ENCODE data around the gene TRAPPC3.

Gene TRAPPC3

GRCh38 chr1:36125129-36125991, 23.9 kb downstream of the TRAPPC3 start, which contains the start of gene COL8A2:
TSS of gene COL8A2 (minus strand) at chr1:36125222. CDS start at chr1:36100242, 24,980 bp downstream.
- no peak for DNase-seq

GRCh38 chr1:36124404-36125128, 24.7 kb downstream of the TRAPPC3 start:
- DNase-seq = no peak

GRCh38 chr1:36123356-36123755, 25.9 kb downstream of the TRAPPC3 start:
- DNase-seq = no peak

- no peak for DNase-seq
These were observed 26.9 kb downstream of the TRAPPC3 start for GRCh38 chr1:36122062-36123030.

- no peak for DNase-seq
These were observed 29.8 kb downstream of the TRAPPC3 start for GRCh38 chr1:36119456-36119855.

GRCh38 chr1:36118447-36119204, 30.7 kb downstream of the TRAPPC3 start:
- DNase-seq = peak in 1 of 2 experiments; percentile 18

GRCh38 chr1:36116901-36117300, 32.4 kb downstream of the TRAPPC3 start:
- no peak for DNase-seq

GRCh38 chr1:36115931-36116330, 33.4 kb downstream of the TRAPPC3 start:
- DNase-seq = no peak

- no peak for DNase-seq
These were observed 34.1 kb downstream of the TRAPPC3 start for GRCh38 chr1:36115200-36115669.

- DNase-seq = no peak
These were observed 34.9 kb downstream of the TRAPPC3 start for GRCh38 chr1:36114371-36114770.

- no peak for DNase-seq
These were observed 36.5 kb downstream of the TRAPPC3 start for GRCh38 chr1:36112823-36113222.

- DNase-seq = no peak
These were observed 38.1 kb downstream of the TRAPPC3 start for GRCh38 chr1:36111151-36111550.

- no peak for DNase-seq
These were observed 40.1 kb downstream of the TRAPPC3 start for GRCh38 chr1:36109041-36109679.

- DNase-seq = no peak
These were observed 41.0 kb downstream of the TRAPPC3 start for GRCh38 chr1:36108314-36108713.

- DNase-seq = no peak
These were observed 41.9 kb downstream of the TRAPPC3 start for GRCh38 chr1:36107394-36107793.

GRCh38 chr1:36106269-36106668, 43.0 kb downstream of the TRAPPC3 start:
- no peak for DNase-seq

- no peak for DNase-seq
These were observed 47.7 kb downstream of the TRAPPC3 start for GRCh38 chr1:36101546-36101945.

- DNase-seq = no peak
These were observed 48.9 kb downstream of the TRAPPC3 start for GRCh38 chr1:36100376-36100775.

- DNase-seq = peak; percentile 59 to 72
These were observed 49.5 kb downstream of the TRAPPC3 start for GRCh38 chr1:36099681-36100341.

- no peak for DNase-seq
These were observed 50.5 kb downstream of the TRAPPC3 start for GRCh38 chr1:36098650-36099365.

Measured in NCI-H524 (cell line).